Testis (tissue), 2 donors: ENCODE results near the gene MPG.

Source experiments
- POLR2A ChIP-seq: fragments of 450-650 bp; IDR thresholded peaks from one replicate; pipeline ENCODE4 v1.6.1; 2017; ENCODE audit warnings: antibody characterized with exemption, mild to moderate bottlenecking, moderate library complexity
- TF ChIP-seq, protein P1 (sequence below), 3 experiments: fragments of 450-650 bp in 2 of 3; fragments of 200-600 bp in 1 of 3; sonication (generic) in 1 of 3; IDR thresholded peaks; one replicate each; pipeline ENCODE4 v1.5.1; 2016 to 2019; ENCODE audit warnings: antibody characterized with exemption in 3 of 3, mild to moderate bottlenecking in 2 of 3, moderate library complexity in 1 of 3

DNA sequence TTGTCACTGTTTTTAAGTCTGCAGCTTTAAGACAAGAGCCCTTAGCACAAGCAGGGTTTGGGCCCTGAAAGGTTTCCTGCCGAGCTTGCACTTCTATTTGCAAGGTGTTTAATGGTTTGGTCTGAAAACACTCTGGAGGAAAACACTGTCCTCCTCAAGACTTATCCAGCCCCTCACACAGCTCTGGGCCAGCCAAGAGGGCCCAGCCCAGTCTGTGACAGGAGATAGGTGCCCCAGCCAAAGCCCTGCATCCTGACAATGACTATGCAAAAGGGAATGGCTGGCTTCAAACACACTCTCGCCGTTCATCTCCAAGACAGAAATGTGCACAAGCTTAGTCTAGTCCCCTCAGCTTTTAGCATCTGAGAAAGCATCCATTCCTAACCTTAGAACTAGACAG lies 26.9 kb downstream of the MPG start:
- TF ChIP-seq, protein P1, sequence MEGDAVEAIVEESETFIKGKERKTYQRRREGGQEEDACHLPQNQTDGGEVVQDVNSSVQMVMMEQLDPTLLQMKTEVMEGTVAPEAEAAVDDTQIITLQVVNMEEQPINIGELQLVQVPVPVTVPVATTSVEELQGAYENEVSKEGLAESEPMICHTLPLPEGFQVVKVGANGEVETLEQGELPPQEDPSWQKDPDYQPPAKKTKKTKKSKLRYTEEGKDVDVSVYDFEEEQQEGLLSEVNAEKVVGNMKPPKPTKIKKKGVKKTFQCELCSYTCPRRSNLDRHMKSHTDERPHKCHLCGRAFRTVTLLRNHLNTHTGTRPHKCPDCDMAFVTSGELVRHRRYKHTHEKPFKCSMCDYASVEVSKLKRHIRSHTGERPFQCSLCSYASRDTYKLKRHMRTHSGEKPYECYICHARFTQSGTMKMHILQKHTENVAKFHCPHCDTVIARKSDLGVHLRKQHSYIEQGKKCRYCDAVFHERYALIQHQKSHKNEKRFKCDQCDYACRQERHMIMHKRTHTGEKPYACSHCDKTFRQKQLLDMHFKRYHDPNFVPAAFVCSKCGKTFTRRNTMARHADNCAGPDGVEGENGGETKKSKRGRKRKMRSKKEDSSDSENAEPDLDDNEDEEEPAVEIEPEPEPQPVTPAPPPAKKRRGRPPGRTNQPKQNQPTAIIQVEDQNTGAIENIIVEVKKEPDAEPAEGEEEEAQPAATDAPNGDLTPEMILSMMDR (IDR thresholded peaks at IDR 0.05), result no peak
- no peak for TF ChIP-seq POLR2A
